OCI-LY1 (cell line): ENCODE results near the gene EPHA7.

Source experiments
- H2AFZ ChIP-seq: fragments of 200-600 bp; sonication (generic), shearing (Covaris generic); 2 replicates; pipeline ENCODE4 v1.6.0; 2014; ENCODE audit warnings: antibody characterized with exemption, mild to moderate bottlenecking, low read length
- H3F3A ChIP-seq: fragments of 200-600 bp; sonication (generic), shearing (Covaris generic); 2 replicates; pipeline ENCODE4 v1.6.0; 2014; ENCODE audit warnings: mild to moderate bottlenecking, antibody characterized with exemption, low read length, moderate library complexity; ENCODE audit not compliant: insufficient read depth
- H3K27ac ChIP-seq: fragments of 200-600 bp; sonication (generic); 2 replicates; pipeline ENCODE4 v1.5.1; 2014; ENCODE audit warnings: low read length, mixed run types, mild to moderate bottlenecking, low read depth; ENCODE audit not compliant: poor library complexity, severe bottlenecking
- H3K27me3 ChIP-seq: fragments of 200-600 bp; sonication (generic); 2 replicates; pipeline ENCODE4 v1.6.0; 2014; ENCODE audit warnings: antibody characterized with exemption, mild to moderate bottlenecking, low read length, moderate library complexity; ENCODE audit not compliant: insufficient read depth
- H3K36me3 ChIP-seq: fragments of 200-600 bp; sonication (generic); 2 replicates; pipeline ENCODE4 v1.6.1; 2014; ENCODE audit warnings: mild to moderate bottlenecking, antibody characterized with exemption, low read length, moderate library complexity, mixed read lengths; ENCODE audit not compliant: insufficient read depth
- H3K4me1 ChIP-seq: fragments of 200-600 bp; sonication (generic); 2 replicates; pipeline ENCODE4 v1.5.1; 2014; ENCODE audit warnings: mild to moderate bottlenecking, low read length, moderate library complexity; ENCODE audit not compliant: insufficient read depth, severe bottlenecking
- H3K4me2 ChIP-seq: fragments of 200-600 bp; sonication (generic), shearing (Covaris generic); 2 replicates; pipeline ENCODE4 v1.6.1; 2014; ENCODE audit warnings: low read length
- H3K4me3 ChIP-seq: fragments of 200-600 bp; sonication (generic); 2 replicates; pipeline ENCODE4 v1.5.1; 2014; ENCODE audit warnings: low read length, low read depth, mild to moderate bottlenecking, mixed read lengths; ENCODE audit not compliant: poor library complexity, severe bottlenecking
- H3K79me2 ChIP-seq: fragments of 200-600 bp; shearing (Covaris generic); 2 replicates; pipeline ENCODE4 v1.6.1; 2016; ENCODE audit warnings: mixed run types, low read length, mixed read lengths; ENCODE audit not compliant: insufficient read depth
- H3K9ac ChIP-seq: fragments of 200-600 bp; sonication (generic), shearing (Covaris generic); 2 replicates; pipeline ENCODE4 v1.6.1; 2014; ENCODE audit warnings: mild to moderate bottlenecking, low read length, mixed read lengths
- H3K9me2 ChIP-seq: fragments of 200-600 bp; sonication (generic), shearing (Covaris generic); 2 replicates; pipeline ENCODE4 v1.6.1; 2014; ENCODE audit warnings: low read depth, mild to moderate bottlenecking, low read length, mixed read lengths
- H3K9me3 ChIP-seq: fragments of 200-600 bp; shearing (Covaris generic); 2 replicates; pipeline ENCODE4 v1.6.1; 2014; ENCODE audit warnings: low read length, mixed read lengths
- H4K20me1 ChIP-seq: fragments of 200-600 bp; sonication (generic), shearing (Covaris generic); 2 replicates; pipeline ENCODE4 v1.6.0; 2016; ENCODE audit warnings: mild to moderate bottlenecking, low read length; ENCODE audit not compliant: insufficient read depth
- EZH2 ChIP-seq: fragments of 200-600 bp; sonication (generic), shearing (Covaris generic); IDR thresholded peaks from 2 replicates; pipeline ENCODE4 v1.8.0; 2017; ENCODE audit warnings: borderline replicate concordance, mixed run types, mild to moderate bottlenecking, antibody characterized with exemption, low read length, moderate library complexity, mixed read lengths
- TF ChIP-seq, protein P1 (sequence below): fragments of 200-600 bp; sonication (generic), shearing (Covaris generic); IDR thresholded peaks from 2 replicates; pipeline ENCODE4 v1.5.1; 2017; ENCODE audit warnings: mild to moderate bottlenecking, antibody characterized with exemption, low read length, moderate library complexity, mixed read lengths

Gene EPHA7

DNA sequence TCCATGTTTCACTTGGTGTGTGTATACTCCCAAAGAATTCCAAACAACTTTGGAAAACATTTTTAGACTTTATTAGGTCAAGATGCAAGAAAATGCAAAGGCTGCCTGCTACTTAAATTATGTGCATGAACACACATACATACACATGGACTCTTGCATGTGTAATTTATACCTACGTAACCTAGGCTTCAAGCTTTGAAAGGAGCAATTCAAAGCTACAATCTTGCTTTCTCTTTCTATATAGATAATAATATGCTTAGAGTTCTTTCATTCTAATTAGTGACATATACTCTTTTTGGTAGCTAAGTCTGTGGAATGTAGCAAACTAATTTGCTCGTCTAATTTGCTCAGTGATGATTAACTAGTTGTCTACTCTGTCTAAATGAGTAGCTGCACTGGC is 146.5 kb downstream of the EPHA7 start:
- Histone ChIP-seq H3F3A (no peaks in the 10 kb centered on the region), H3K4me1 (no peaks in the 10 kb centered on the region), H3K9me2 (no peaks in the 10 kb centered on the region), H4K20me1 (no peaks in the 10 kb centered on the region), H3K4me2 (no peak overlapping the region), H3K4me3 (no peak overlapping the region), H3K27me3 (no peaks in the 10 kb centered on the region), H3K9me3 (no peaks in the 10 kb centered on the region), H3K79me2 (no peaks in the 10 kb centered on the region), H3K36me3 (no peaks in the 10 kb centered on the region), H3K27ac (no peak overlapping the region), H3K9ac (no peak overlapping the region), H2AFZ (no peak overlapping the region)
- TF ChIP-seq, protein P1, sequence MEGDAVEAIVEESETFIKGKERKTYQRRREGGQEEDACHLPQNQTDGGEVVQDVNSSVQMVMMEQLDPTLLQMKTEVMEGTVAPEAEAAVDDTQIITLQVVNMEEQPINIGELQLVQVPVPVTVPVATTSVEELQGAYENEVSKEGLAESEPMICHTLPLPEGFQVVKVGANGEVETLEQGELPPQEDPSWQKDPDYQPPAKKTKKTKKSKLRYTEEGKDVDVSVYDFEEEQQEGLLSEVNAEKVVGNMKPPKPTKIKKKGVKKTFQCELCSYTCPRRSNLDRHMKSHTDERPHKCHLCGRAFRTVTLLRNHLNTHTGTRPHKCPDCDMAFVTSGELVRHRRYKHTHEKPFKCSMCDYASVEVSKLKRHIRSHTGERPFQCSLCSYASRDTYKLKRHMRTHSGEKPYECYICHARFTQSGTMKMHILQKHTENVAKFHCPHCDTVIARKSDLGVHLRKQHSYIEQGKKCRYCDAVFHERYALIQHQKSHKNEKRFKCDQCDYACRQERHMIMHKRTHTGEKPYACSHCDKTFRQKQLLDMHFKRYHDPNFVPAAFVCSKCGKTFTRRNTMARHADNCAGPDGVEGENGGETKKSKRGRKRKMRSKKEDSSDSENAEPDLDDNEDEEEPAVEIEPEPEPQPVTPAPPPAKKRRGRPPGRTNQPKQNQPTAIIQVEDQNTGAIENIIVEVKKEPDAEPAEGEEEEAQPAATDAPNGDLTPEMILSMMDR: no peak
- TF ChIP-seq EZH2: no peak

DNA sequence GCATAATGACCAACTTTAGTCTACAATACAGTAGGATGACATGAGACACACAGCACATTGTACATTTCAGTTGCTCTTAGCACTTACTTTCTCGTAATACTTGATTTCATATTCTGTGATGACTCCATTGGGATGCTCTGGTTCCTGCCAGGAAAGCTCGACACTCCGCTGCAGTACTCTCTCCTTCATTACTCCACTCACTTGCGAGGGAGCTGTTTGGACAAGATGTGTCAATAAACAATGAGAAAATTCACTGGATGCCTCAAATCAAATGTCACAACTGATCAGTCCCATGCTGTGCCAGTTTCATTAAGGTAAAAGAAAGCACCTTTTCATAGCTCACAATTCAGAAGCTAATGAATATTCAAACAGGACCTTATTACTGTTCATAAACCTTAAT is 147.1 kb downstream of the EPHA7 start:
- no peak for TF ChIP-seq EZH2
- TF ChIP-seq, protein P1: no peak
- Histone ChIP-seq H3K27ac (no peak overlapping the region), H3K9me3 (no peaks in the 10 kb centered on the region), H3K27me3 (no peaks in the 10 kb centered on the region), H3F3A (no peaks in the 10 kb centered on the region), H2AFZ (no peak overlapping the region), H4K20me1 (no peaks in the 10 kb centered on the region), H3K9ac (no peak overlapping the region), H3K36me3 (no peaks in the 10 kb centered on the region), H3K4me2 (no peak overlapping the region), H3K4me1 (no peaks in the 10 kb centered on the region), H3K79me2 (no peaks in the 10 kb centered on the region), H3K9me2 (no peaks in the 10 kb centered on the region), H3K4me3 (no peak overlapping the region)

DNA sequence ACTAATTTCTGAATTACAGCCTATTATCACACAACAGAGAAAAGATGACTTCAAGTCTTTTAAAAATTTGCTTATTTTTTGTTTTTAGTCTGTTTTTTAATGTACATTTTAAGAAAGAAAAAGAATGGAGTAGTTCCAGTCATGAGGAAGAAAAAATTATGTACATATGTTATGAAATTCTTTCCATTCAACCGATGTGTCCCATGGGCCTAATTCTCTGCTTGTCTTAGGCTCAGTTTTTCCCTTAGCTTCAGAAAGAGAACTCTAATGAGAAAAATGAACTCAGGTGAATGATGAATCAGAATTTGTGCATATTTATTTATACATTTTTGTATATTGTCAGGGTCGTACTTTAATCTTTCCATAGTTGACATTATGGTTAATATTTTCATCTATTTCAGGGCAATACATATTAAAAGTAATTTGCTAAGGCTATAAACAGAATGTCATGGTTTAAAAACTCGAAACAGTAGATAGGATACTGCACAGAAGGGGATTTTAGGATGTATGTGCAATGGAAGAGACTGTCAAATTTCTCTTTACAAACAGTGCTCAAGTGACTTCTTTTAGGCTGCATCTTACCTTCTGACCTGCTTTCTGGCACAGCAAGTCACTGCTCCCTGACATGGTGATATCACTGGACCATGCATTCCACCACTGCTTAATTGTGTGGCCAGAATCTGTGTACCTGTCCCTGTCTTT is 153.1 kb downstream of the EPHA7 start:
- Histone ChIP-seq H3K27me3 (no peaks in the 10 kb centered on the region), H3F3A (no peaks in the 10 kb centered on the region), H2AFZ (no peak overlapping the region), H4K20me1 (no peaks in the 10 kb centered on the region), H3K36me3 (no peaks in the 10 kb centered on the region), H3K79me2 (no peaks in the 10 kb centered on the region), H3K9me2 (no peaks in the 10 kb centered on the region), H3K27ac (no peak overlapping the region), H3K9me3 (no peaks in the 10 kb centered on the region), H3K4me2 (no peak overlapping the region), H3K4me1 (no peaks in the 10 kb centered on the region), H3K9ac (no peak overlapping the region), H3K4me3 (no peak overlapping the region)
- no peak for TF ChIP-seq EZH2
- TF ChIP-seq, protein P1: no peak
